DMS 273 (cell line): ENCODE results near the gene COL9A3.

ENCODE experiments used
- DNase-seq: peaks from one replicate; lab custom pipeline; 2025; ENCODE audit not compliant: unreplicated experiment; lab: John Stamatoyannopoulos, UW

COL9A3 gene

GRCh38 chr20:62876902-62877816, 60.3 kb downstream of the COL9A3 start:
- no peak for DNase-seq

DNA sequence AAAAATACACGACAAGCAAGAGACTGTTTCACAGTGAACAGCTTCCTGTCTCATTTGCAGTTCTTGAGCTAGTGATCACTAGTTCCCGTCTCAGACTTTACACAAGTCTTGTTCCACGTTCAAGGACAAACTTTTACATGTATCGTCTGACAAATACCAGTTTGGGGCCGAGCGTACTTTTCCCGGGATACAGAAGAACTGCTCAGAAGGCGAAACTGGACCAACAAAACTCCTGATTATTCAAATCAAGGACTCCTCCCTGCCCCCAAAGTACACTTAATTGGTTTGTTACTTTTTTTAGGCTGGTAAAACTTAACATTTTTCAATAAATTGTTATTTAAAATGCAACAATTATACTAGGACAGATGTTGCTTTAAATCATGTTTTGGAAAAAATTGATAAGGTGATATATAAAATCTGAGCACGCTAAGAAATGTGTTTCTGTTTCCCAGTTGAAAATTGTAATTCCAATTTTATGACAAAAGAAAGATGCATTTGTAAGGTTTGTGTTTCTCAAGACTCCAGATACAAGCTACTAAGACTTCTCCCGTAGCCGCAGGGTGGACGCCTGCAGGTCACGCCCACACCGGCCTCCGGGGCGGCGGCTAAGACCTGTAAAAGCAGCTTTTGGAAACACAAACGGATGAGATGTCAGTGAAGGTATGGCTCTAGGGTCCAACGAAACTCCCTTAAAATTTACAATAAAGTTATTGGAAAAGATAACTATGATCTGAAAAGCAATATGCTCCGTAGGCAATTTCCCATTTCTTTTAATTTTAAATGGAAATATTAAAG, 61.6 kb downstream of the COL9A3 start:
- no peak for DNase-seq

- no peak for DNase-seq
Observed at GRCh38 chr20:62879275-62880146, 62.7 kb downstream of the COL9A3 start.

DNA sequence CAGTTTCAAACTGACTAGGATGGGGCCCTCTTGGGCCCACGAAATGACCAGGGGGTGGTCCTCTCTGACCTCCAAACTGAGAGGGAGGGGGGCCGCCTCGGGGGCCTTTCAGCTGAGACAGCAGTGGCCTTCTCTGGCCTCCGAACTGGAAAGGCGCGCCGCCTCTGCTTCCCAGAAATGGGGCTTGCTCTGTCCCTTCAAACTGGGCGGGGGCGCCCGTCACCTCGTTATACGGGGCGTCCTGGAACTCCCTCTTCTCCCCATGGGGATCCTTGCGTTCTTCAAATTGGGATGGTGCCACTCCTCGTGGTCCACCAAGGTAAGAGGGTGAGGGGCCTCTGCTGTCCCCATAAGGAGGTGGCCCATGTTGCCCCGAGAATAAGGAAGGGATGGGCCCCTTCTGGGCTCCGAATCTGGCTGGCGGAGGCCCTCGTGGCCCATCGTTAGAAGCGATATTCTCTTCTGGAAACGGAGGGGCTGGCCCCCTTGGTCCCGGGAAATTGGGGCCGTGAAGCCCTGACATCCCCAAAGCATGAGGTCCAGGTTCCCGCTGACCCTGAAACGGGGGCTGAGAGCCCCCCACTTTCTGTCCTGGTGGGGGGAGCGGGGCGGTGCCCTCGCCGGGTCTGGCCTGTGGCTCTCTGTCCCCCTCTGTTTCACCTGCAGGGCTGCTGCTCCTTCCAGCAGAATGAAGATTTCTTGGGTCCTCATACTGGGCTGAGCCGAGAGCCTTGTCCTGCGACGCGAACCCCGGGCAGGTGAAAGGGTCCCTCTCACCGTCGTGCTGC, 63.5 kb downstream of the COL9A3 start:
- DNase-seq = no peak

DNA sequence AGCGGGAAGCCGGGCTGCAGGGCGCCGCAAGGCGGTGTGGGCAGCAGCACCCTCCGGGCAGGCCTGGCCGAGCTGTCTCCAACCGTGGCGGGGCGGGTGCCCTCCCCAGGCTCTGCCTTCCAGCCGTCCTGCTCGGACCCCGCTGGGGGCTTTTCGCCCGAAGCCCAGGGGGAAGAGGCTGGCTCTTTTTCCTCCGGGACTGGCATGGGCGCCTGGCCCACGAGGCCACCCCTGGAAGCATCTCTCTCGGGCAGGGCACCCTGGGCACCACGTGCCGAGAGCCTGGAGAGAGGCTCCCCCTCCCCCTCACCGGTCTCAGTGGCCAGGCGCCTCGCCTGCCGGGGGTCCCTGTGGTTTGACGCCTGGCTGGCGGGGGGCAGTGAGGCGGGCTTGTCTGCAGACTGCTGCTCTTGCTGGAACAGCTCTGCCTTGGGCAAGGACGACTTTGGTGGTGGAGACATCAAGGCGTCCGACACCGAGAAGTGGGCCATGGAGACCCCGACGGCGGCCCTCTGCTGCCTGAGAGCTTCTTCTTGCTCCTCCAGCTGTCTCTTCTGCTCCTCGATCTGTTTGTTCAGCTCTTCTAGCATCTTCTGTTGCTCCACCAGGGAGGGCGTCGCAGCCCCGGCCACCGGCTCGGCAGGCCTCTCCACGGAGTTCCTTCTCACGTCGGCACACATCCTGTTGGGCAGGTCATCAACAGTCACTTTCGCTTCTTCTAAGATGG, 64.2 kb downstream of the COL9A3 start:
- no peak for DNase-seq

DNA sequence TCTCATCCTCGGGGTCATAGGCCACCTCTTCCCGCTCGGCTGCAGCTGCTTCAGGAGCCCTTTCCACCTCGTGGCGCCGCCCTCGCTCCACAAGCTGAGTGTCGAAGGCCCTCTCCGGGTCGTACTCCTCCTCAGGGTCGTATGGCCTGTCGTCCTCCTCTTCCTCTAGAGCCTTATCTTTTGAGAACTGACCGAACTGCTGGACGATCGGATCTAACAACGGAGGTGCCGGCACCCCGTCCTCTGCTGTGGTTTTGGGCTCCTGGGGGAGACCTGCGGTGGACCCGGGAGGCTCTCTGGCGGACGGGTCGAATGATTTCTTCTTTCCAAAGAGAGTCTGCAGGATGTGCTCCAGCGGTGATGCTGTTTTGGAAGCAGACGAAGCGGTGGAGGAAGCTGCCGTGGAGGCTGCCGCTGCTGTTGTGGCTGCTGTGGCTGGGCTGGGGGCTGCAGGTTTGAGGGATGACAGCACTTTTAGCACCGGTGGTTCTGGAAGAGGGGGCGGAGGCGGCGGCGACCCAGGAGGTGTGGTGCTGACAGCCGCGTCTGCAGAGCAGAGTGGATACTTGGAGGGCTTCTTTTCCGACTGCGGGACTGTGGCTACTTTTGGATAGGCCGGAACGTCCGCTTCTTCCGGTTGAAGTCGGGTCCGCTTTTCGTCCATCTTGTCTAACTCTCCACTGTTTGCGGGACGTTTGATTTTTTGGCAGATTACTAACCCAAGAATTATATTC, 65.0 kb downstream of the COL9A3 start:
- no peak for DNase-seq

GRCh38 chr20:62882426-62882825, 65.6 kb downstream of the COL9A3 start:
- no peak for DNase-seq

DNA sequence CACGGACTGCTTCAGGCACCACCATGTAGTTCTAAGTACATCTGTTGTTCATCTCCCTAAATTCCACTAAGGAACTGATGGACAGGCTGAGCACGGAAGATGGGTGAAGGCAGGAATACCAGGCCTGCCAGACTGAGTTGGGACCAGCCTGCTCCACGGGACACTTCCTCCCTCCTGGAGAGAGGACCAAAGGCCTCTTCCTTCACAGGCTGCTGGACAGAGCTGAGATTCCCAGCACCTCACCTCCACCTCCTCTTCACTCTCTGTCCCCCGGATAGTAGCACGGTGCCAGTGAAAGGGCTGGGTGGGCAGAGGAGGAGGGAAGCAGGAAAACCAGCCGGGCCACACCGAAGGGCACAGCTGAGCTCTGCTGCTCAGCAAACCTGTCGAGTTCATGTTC, 67.7 kb downstream of the COL9A3 start:
- DNase-seq = no peak

GRCh38 chr20:62885046-62885895, 68.4 kb downstream of the COL9A3 start:
- no peak for DNase-seq

- no peak for DNase-seq
Observed at GRCh38 chr20:62885896-62886708, 69.3 kb downstream of the COL9A3 start.

- no peak for DNase-seq
Observed at GRCh38 chr20:62886709-62887058, 69.8 kb downstream of the COL9A3 start.

- DNase-seq = peak; percentile 56
Observed at GRCh38 chr20:62887152-62887859, 70.5 kb downstream of the COL9A3 start.

DNA sequence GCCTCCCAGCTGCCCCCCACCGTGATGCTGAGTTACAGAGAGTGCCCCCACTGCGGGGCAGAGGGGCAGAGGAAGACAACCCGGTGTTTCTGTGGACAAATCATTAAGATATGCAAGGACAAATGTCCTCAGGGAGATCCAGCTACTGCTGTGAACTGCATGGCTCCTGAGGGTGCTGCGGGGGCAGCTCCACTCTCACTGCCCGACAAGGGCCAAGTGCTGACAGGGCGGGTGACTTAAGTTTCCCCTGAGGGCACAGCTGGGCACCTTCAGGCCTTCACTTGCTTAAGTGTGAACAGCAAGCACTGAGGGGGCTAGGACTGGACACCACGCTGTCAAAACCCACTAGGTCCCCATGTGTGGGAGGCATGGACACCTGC, 71.0 kb downstream of the COL9A3 start:
- DNase-seq = no peak

- no peak for DNase-seq
Observed at GRCh38 chr20:62888406-62888805, 71.6 kb downstream of the COL9A3 start.

DNA sequence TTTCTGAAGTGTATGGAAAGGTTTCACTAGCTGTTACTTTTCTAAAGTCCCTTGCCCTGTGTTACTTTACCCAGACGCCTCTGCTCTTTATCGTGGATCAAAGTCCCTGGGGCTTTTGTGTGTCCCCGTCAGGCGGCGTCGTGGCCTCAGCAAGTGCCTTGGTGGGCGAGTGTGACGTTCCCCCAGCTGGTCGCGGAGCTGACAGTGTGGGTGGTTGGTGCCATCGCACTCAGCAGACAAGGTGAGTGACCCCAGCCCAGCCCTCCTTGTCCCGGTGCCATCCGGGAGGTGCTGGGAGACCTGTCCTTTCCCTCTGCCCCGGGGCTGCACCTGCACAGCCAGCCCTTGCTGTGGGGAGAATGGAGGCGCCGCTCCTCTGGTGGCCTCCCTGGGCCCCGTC, 72.1 kb downstream of the COL9A3 start:
- DNase-seq = no peak

- no peak for DNase-seq
Observed at GRCh38 chr20:62889411-62889810, 72.6 kb downstream of the COL9A3 start.

- DNase-seq = no peak
Observed at GRCh38 chr20:62889871-62890270, 73.0 kb downstream of the COL9A3 start.
